ENCODE measurements around the gene CFAP52. TPM values are rescaled to one million over a fixed set of nuclear protein-coding genes. Genes with fewer than 3 reads are reported as not detected.
A peak's percentile ranks its signal among the peaks of the same experiment; 100 is the strongest.
"Not testable (repeated sequence)": the region's sequence is repeated elsewhere in the genome, so short reads cannot be mapped to it uniquely, and the experiment has no call there.

The CFAP52 gene
- polyA plus RNA-seq, 3 donors: not detected

GRCh38 chr17:9564104-9564503 lies 12.3 kb upstream of the CFAP52 start:
- no peaks in the 10 kb centered on the region for H3K79me2 ChIP-seq (ENCODE audit: insufficient read depth, low read length)
- Mint-ChIP-seq H3K9me3 (peaks cover 0 to 6% (median 1%) of the 10 kb centered on the region in 7 donors), H3K4me3 (no peak overlapping the region), H3K4me1 (peaks cover 3% of the 10 kb centered on the region), H3K36me3 (peaks cover 46 to 69% of the 10 kb centered on the region in 2 donors), H3K27me3 (ENCODE audit: low read depth in 3 of 3) (no peaks in the 10 kb centered on the region), H3K27ac (peak overlapping the region in 1 of 7 donors; percentile 72)
- DNase-seq: no peak
- no peak overlapping the region for H3K9ac ChIP-seq (ENCODE audit: insufficient read depth, low read length, poor library complexity, severe bottlenecking)
- no peak overlapping the region for H3K4me2 ChIP-seq (replicated peaks; ENCODE audit: extremely low read depth, low read length, poor library complexity, severe bottlenecking)
- intact Hi-C loops (cut with micrococcal nuclease): no loop called here
- H2AFZ ChIP-seq (ENCODE audit: insufficient read depth, low read depth, low read length, poor library complexity, severe bottlenecking): no peak overlapping the region
- no peak for TF ChIP-seq CTCF (IDR thresholded peaks at IDR 0.05)
- peaks cover 12 to 52% of the 10 kb centered on the region in 2 donors for H3K36me3 ChIP-seq (replicated peaks in 1 of 2; ENCODE audit: control insufficient read depth in 1 of 2, insufficient read depth in 2 of 2, low read length in 2 of 2)
- H3K9me3 ChIP-seq (replicated peaks in 1 of 2; ENCODE audit: control insufficient read depth in 1 of 2, insufficient read depth in 1 of 2, low read length in 2 of 2): no peaks in the 10 kb centered on the region
- peaks cover 7% of the 10 kb centered on the region for H4K20me1 ChIP-seq (ENCODE audit: insufficient read depth, low read length)
- H3K27ac ChIP-seq (ENCODE audit: low read depth in 1 of 2, low read length in 2 of 2): no peak overlapping the region
- H3K4me1 ChIP-seq (ENCODE audit: control insufficient read depth in 1 of 2, insufficient read depth in 2 of 2, low read length in 2 of 2): no peaks in the 10 kb centered on the region
- H3K27me3 ChIP-seq (ENCODE audit: control insufficient read depth in 2 of 2, insufficient read depth in 2 of 2, low read length in 2 of 2): no peaks in the 10 kb centered on the region
- no peak overlapping the region for H3K4me3 ChIP-seq (replicated peaks in 1 of 3; ENCODE audit: low read depth in 2 of 3, low read length in 3 of 3)

- Mint-ChIP-seq H3K27me3 (ENCODE audit: low read depth in 3 of 3) (no peaks in the 10 kb centered on the region), H3K36me3 (peaks cover 54 to 78% of the 10 kb centered on the region in 2 donors), H3K4me3 (no peak overlapping the region), H3K27ac (peak overlapping the region in 1 of 7 donors; percentile 1), H3K9me3 (peaks cover 0 to 6% (median 1%) of the 10 kb centered on the region in 7 donors), H3K4me1 (peaks cover 3% of the 10 kb centered on the region)
- H3K4me1 ChIP-seq (ENCODE audit: control insufficient read depth in 1 of 2, insufficient read depth in 2 of 2, low read length in 2 of 2): no peaks in the 10 kb centered on the region
- DNase-seq: no peak
- peaks cover 9% of the 10 kb centered on the region for H3K79me2 ChIP-seq (ENCODE audit: insufficient read depth, low read length)
- intact Hi-C loops (cut with micrococcal nuclease): no loop called here
- peaks cover 20 to 70% of the 10 kb centered on the region in 2 donors for H3K36me3 ChIP-seq (replicated peaks in 1 of 2; ENCODE audit: control insufficient read depth in 1 of 2, insufficient read depth in 2 of 2, low read length in 2 of 2)
- H3K27ac ChIP-seq (ENCODE audit: low read depth in 1 of 2, low read length in 2 of 2): no peak overlapping the region
- H3K27me3 ChIP-seq (ENCODE audit: control insufficient read depth in 2 of 2, insufficient read depth in 2 of 2, low read length in 2 of 2): no peaks in the 10 kb centered on the region
- WGBS (ENCODE audit: insufficient coverage): 76% methylated on average over 2 of the region's 7 CpGs
- H4K20me1 ChIP-seq (ENCODE audit: insufficient read depth, low read length): peaks cover 7% of the 10 kb centered on the region
- H3K9me3 ChIP-seq (replicated peaks in 1 of 2; ENCODE audit: control insufficient read depth in 1 of 2, insufficient read depth in 1 of 2, low read length in 2 of 2): no peaks in the 10 kb centered on the region
- H2AFZ ChIP-seq (ENCODE audit: insufficient read depth, low read depth, low read length, poor library complexity, severe bottlenecking): no peak overlapping the region
- no peak overlapping the region for H3K4me2 ChIP-seq (replicated peaks; ENCODE audit: extremely low read depth, low read length, poor library complexity, severe bottlenecking)
- H3K4me3 ChIP-seq (replicated peaks in 1 of 3; ENCODE audit: low read depth in 2 of 3, low read length in 3 of 3): no peak overlapping the region
- TF ChIP-seq CTCF (IDR thresholded peaks at IDR 0.05): no peak
- H3K9ac ChIP-seq (ENCODE audit: insufficient read depth, low read length, poor library complexity, severe bottlenecking): no peak overlapping the region
These were observed 10.4 kb upstream of the CFAP52 start for GRCh38 chr17:9566067-9566466.

- H3K4me3 Mint-ChIP-seq; H3K9me3 ChIP-seq (replicated peaks in 1 of 2; ENCODE audit: control insufficient read depth in 1 of 2, insufficient read depth in 1 of 2, low read length in 2 of 2); H3K27me3 ChIP-seq (ENCODE audit: control insufficient read depth in 2 of 2, insufficient read depth in 2 of 2, low read length in 2 of 2); H3K27ac ChIP-seq (ENCODE audit: low read depth in 1 of 2, low read length in 2 of 2); H3K4me3 ChIP-seq (replicated peaks in 1 of 3; ENCODE audit: low read depth in 2 of 3, low read length in 3 of 3); H3K27me3 Mint-ChIP-seq (ENCODE audit: low read depth in 3 of 3); H3K4me2 ChIP-seq (replicated peaks; ENCODE audit: extremely low read depth, low read length, poor library complexity, severe bottlenecking); DNase-seq; H3K4me1 ChIP-seq (ENCODE audit: control insufficient read depth in 1 of 2, insufficient read depth in 2 of 2, low read length in 2 of 2); H3K4me1 Mint-ChIP-seq; H3K9me3 Mint-ChIP-seq; H2AFZ ChIP-seq (ENCODE audit: insufficient read depth, low read depth, low read length, poor library complexity, severe bottlenecking); H3K9ac ChIP-seq (ENCODE audit: insufficient read depth, low read length, poor library complexity, severe bottlenecking); intact Hi-C loops (cut with micrococcal nuclease); H4K20me1 ChIP-seq (ENCODE audit: insufficient read depth, low read length): not testable (repeated sequence)
- Mint-ChIP-seq H3K27ac (peak overlapping the region in 1 of 7 donors; percentile 20), H3K36me3 (peaks cover 54 to 78% of the 10 kb centered on the region in 2 donors)
- Histone ChIP-seq H3K79me2 (ENCODE audit: insufficient read depth, low read length) (peaks cover 11% of the 10 kb centered on the region), H3K36me3 (replicated peaks in 1 of 2; ENCODE audit: control insufficient read depth in 1 of 2, insufficient read depth in 2 of 2, low read length in 2 of 2) (peaks cover 20 to 71% of the 10 kb centered on the region in 2 donors)
- no CpG with 5 or more reads among the region's 5 CpGs for WGBS (ENCODE audit: insufficient coverage)
These were observed 9.7 kb upstream of the CFAP52 start for GRCh38 chr17:9566739-9567138.

Data from CD14-positive monocyte (primary cell).